HCT116 (cell line): ENCODE data around the gene TMEM186. TPM values are rescaled to one million over a fixed set of nuclear protein-coding genes. Genes with fewer than 3 reads are reported as not detected.

Experiments used
- ATAC-seq: fragments of 200-7000 bp; cut with Tn5 transposase; 2 replicates; pipeline ENCODE4 v1.9.1; 2020; ENCODE audit warnings: mild to moderate bottlenecking, moderate library complexity
- BruUV-seq: library from RNA; stranded (reverse); fragments of 400-500 nt; replicated peaks from 2 replicates; lab custom pipeline; 2021; lab: Mats Ljungman, UMichigan
- CTCF ChIA-PET: fragments of 300-600 bp; sonication (Branson Sonifier 250); formaldehyde crosslinking; loops from one replicate; lab custom pipeline; 2021; ENCODE audit warnings: antibody characterized with exemption; lab: Charles Lee
- POLR2A ChIA-PET: fragments of 300-600, 350-600 bp; sonication (Branson Sonifier 250); formaldehyde crosslinking; loops from one replicate; lab custom pipeline; 2021; ENCODE audit warnings: antibody characterized with exemption; lab: Charles Lee
- RAD21 ChIA-PET, 2 experiments: fragments of 300-600 bp; sonication (Branson Sonifier 250); formaldehyde crosslinking; loops; one replicate each; lab custom pipeline; 2023; ENCODE audit warnings: low total read pairs in 2 of 2; ENCODE audit not compliant: uncharacterized antibody in 2 of 2, unreplicated experiment in 2 of 2, low non-redundant PET in 1 of 2; lab: Charles Lee
- DNase-seq: peaks from one replicate; pipeline ENCODE4 v3.0.0-alpha.2; 2010; ENCODE audit warnings: low read depth, low spot score
- H2AFZ ChIP-seq: fragments of 200-600 bp; shearing (Covaris generic), sonication (generic); 2 replicates; pipeline ENCODE4 v1.6.1; 2017; ENCODE audit warnings: low read depth, mixed run types, mixed read lengths, antibody characterized with exemption, low read length; ENCODE audit not compliant: poor library complexity, severe bottlenecking
- H3K27ac ChIP-seq: 2 replicates; pipeline ENCODE4 v1.5.1; 2012; ENCODE audit warnings: low read depth, low read length
- H3K27me3 ChIP-seq: fragments of 200-600 bp; sonication (generic); 2 replicates; pipeline ENCODE4 v1.6.1; 2016; ENCODE audit warnings: mixed run types, low read length, mixed read lengths; ENCODE audit not compliant: insufficient read depth
- H3K36me3 ChIP-seq, 2 experiments: fragments of 200-500 bp in 1 of 2; fragments of 200-600 bp in 1 of 2; sonication (Bioruptor generic) in 1 of 2; sonication (generic) in 1 of 2; 2 replicates each; pipeline versions ENCODE4 v1.5.1 to v1.6.1; 2014 to 2016; ENCODE audit warnings: low read length in 2 of 2, inconsistent platforms in 1 of 2, mixed read lengths in 1 of 2, mixed run types in 1 of 2; ENCODE audit not compliant: insufficient read depth in 2 of 2, control insufficient read depth in 1 of 2
- H3K4me1 ChIP-seq, 2 experiments: fragments of 200-600 bp in 1 of 2; sonication (generic) in 1 of 2; 2 replicates each; pipeline versions ENCODE4 v1.5.1 to v1.6.1; 2012 to 2017; ENCODE audit warnings: low read length in 2 of 2, inconsistent platforms in 1 of 2, mild to moderate bottlenecking in 1 of 2, mixed read lengths in 1 of 2, mixed run types in 1 of 2, moderate library complexity in 1 of 2; ENCODE audit not compliant: insufficient read depth in 2 of 2, control insufficient read depth in 1 of 2
- H3K4me2 ChIP-seq: fragments of 200-600 bp; sonication (generic); 2 replicates; pipeline ENCODE4 v1.6.1; 2017; ENCODE audit warnings: mixed run types, low read length, mixed read lengths
- H3K4me3 ChIP-seq, 2 experiments: fragments of 200-600 bp in 1 of 2; sonication (generic) in 1 of 2; replicated peaks in 1 of 2; 2 replicates each; pipeline ENCODE4 v1.5.1; 2011 to 2016; ENCODE audit warnings: low read length in 2 of 2, control low read depth in 1 of 2, low read depth in 1 of 2, mild to moderate bottlenecking in 1 of 2, mixed read lengths in 1 of 2, mixed run types in 1 of 2
- H3K79me2 ChIP-seq: fragments of 200-600 bp; sonication (generic); 2 replicates; pipeline ENCODE4 v1.6.1; 2017; ENCODE audit warnings: mild to moderate bottlenecking, mixed run types, low read length, moderate library complexity, mixed read lengths; ENCODE audit not compliant: insufficient read depth
- H3K9ac ChIP-seq: fragments of 200-600 bp; sonication (generic); 2 replicates; pipeline ENCODE4 v1.6.1; 2016; ENCODE audit warnings: low read length, mixed read lengths
- H3K9me2 ChIP-seq: fragments of 200-600 bp; sonication (generic), shearing (Covaris generic); 2 replicates; pipeline ENCODE4 v1.6.1; 2017; ENCODE audit warnings: mixed run types, mild to moderate bottlenecking, moderate library complexity; ENCODE audit not compliant: insufficient read depth
- H3K9me3 ChIP-seq, 2 experiments: fragments of 200-500 bp in 1 of 2; fragments of 200-600 bp in 1 of 2; sonication (Bioruptor generic) in 1 of 2; sonication (generic) in 1 of 2; 2 replicates each; pipeline ENCODE4 v1.6.1; 2014 to 2017; ENCODE audit warnings: low read length in 2 of 2, mixed read lengths in 2 of 2, inconsistent platforms in 1 of 2, low read depth in 1 of 2, mild to moderate bottlenecking in 1 of 2, mixed run types in 1 of 2, moderate library complexity in 1 of 2; ENCODE audit not compliant: control insufficient read depth in 1 of 2, insufficient read depth in 1 of 2
- H4K20me1 ChIP-seq: fragments of 200-600 bp; sonication (generic), shearing (Covaris generic); 2 replicates; pipeline ENCODE4 v1.6.1; 2017; ENCODE audit warnings: mixed run types, mild to moderate bottlenecking, moderate library complexity; ENCODE audit not compliant: insufficient read depth
- ATF3 ChIP-seq: IDR thresholded peaks from 2 replicates; pipeline ENCODE4 v1.6.1; 2012
- CBX3 ChIP-seq: IDR thresholded peaks from 2 replicates; pipeline ENCODE4 v1.6.1; 2012; ENCODE audit warnings: low read depth
- CEBPB ChIP-seq: IDR thresholded peaks from 2 replicates; pipeline ENCODE4 v1.6.1; 2012; ENCODE audit warnings: low read depth
- EGR1 ChIP-seq: IDR thresholded peaks from 2 replicates; pipeline ENCODE4 v1.6.1; 2012; ENCODE audit warnings: low read depth
- ELF1 ChIP-seq: IDR thresholded peaks from 2 replicates; pipeline ENCODE4 v1.6.1; 2012; ENCODE audit warnings: low read depth, borderline replicate concordance
- EZH2 ChIP-seq: fragments of 200-600 bp; sonication (generic); IDR thresholded peaks from 2 replicates; pipeline ENCODE4 v1.6.1; 2017; ENCODE audit warnings: antibody characterized with exemption, mixed run types
- FOSL1 ChIP-seq: IDR thresholded peaks from 2 replicates; pipeline ENCODE4 v1.6.1; 2012; ENCODE audit warnings: low read depth
- MAX ChIP-seq: IDR thresholded peaks from 2 replicates; pipeline ENCODE4 v1.6.1; 2012
- POLR2A ChIP-seq: IDR thresholded peaks from 2 replicates; pipeline ENCODE4 v1.7.0; 2011; ENCODE audit warnings: borderline replicate concordance; ENCODE audit not compliant: insufficient read depth, insufficient read length; ENCODE audit errors: extremely low read depth
- REST ChIP-seq: IDR thresholded peaks from 2 replicates; pipeline ENCODE4 v1.6.1; 2012; ENCODE audit warnings: low read depth
- SIN3A ChIP-seq: IDR thresholded peaks from 2 replicates; pipeline ENCODE4 v1.6.1; 2012; ENCODE audit warnings: low read depth
- SP1 ChIP-seq: IDR thresholded peaks from 2 replicates; pipeline ENCODE4 v1.6.1; 2012; ENCODE audit warnings: low read depth
- ZBTB33 ChIP-seq: IDR thresholded peaks from 2 replicates; pipeline ENCODE4 v1.6.1; 2011; ENCODE audit warnings: mild to moderate bottlenecking, low read length, moderate library complexity; ENCODE audit not compliant: insufficient replicate concordance; ENCODE audit errors: extremely low read depth
- ZFX ChIP-seq: fragments of 450-650 bp; IDR thresholded peaks from 2 replicates; pipeline ENCODE4 v1.6.1; 2017
- intact Hi-C: fragments of 100-400 bp; cut with micrococcal nuclease; formaldehyde crosslinking; loops from 2 replicates; pipeline ENCODE4 v1.10.0; 2022
- total RNA-seq: library from RNA; stranded (reverse); gene quantifications from one replicate; pipeline ENCODE4 v1.2.1, GENCODE V29; 2021; ENCODE audit not compliant: unreplicated experiment

The TMEM186 gene
- total RNA-seq, 1 experiment from 2014 or later, result 14.0 TPM

GRCh38 chr16:8768283-8768682, 29.2 kb downstream of the TMEM186 start (continued):
- no peak for TF ChIP-seq POLR2A
- TF ChIP-seq MAX, result no peak

- Histone ChIP-seq H3K27ac (no peak overlapping the region), H3K4me1 (no peaks in the 10 kb centered on the region), H3K9me2 (no peaks in the 10 kb centered on the region), H4K20me1 (no peaks in the 10 kb centered on the region), H3K4me2 (no peak overlapping the region), H3K36me3 (no peaks in the 10 kb centered on the region), H3K4me3 (no peak overlapping the region), H3K79me2 (no peaks in the 10 kb centered on the region), H3K27me3 (no peaks in the 10 kb centered on the region), H2AFZ (no peak overlapping the region), H3K9ac (no peak overlapping the region), H3K9me3 (no peaks in the 10 kb centered on the region)
- ATAC-seq (no peak), DNase-seq (no peak)
- no TSS peak for BruUV-seq
- ChIA-PET CTCF (no interaction called here), POLR2A (no interaction called here), RAD21 (no interaction called here)
- intact Hi-C loops, result no loop called here
- TF ChIP-seq ATF3, result no peak
- no peak for TF ChIP-seq SP1
- TF ChIP-seq REST, result no peak
- TF ChIP-seq EZH2, result no peak
- TF ChIP-seq SIN3A, result no peak
- TF ChIP-seq FOSL1, result no peak
- no peak for TF ChIP-seq ZBTB33
- TF ChIP-seq CEBPB, result no peak
- TF ChIP-seq CBX3, result no peak
- TF ChIP-seq ELF1, result no peak
- TF ChIP-seq EGR1, result no peak
- no peak for TF ChIP-seq ZFX
Observed at GRCh38 chr16:8767176-8767575, 30.3 kb downstream of the TMEM186 start.
